ENCODE results near the gene PITPNM2. TPM values are rescaled to one million over a fixed set of nuclear protein-coding genes. Genes with fewer than 3 reads are reported as not detected.

The PITPNM2 gene
- total RNA-seq, 3 donors from 2014 or later = 2.3 to 7.5 (median 2.4) TPM

- H3K27me3 ChIP-seq = no peaks in the 10 kb centered on the region
- intact Hi-C loops (cut with DNase I; ENCODE audit: low total_unique reads) = no loop called here
- DNase-seq (ENCODE audit: low spot score in 2 of 2) = no peak
- no peak overlapping the region for H3K4me3 ChIP-seq
- no peak for TF ChIP-seq CTCF (IDR thresholded peaks at IDR 0.05)
- TF ChIP-seq POLR2A (IDR thresholded peaks at IDR 0.05) = no peak
- no peak for TF ChIP-seq POLR2AphosphoS5 (IDR thresholded peaks at IDR 0.05)
- peak overlapping the region; percentile 21 to 65 for H3K27ac ChIP-seq
- no peaks in the 10 kb centered on the region for H3K4me1 ChIP-seq
- H3K36me3 ChIP-seq = no peaks in the 10 kb centered on the region
- H3K9me3 ChIP-seq = no peaks in the 10 kb centered on the region
Measured at GRCh38 chr12:123143736-123144461, 7.0 kb downstream of the PITPNM2 start.

- Histone ChIP-seq H3K4me1 (no peaks in the 10 kb centered on the region), H3K4me3 (no peak overlapping the region), H3K27me3 (no peaks in the 10 kb centered on the region), H3K36me3 (no peaks in the 10 kb centered on the region), H3K9me3 (no peaks in the 10 kb centered on the region), H3K27ac (peak overlapping the region; percentile 21 to 65)
- DNase-seq (ENCODE audit: low spot score in 2 of 2) = no peak
- TF ChIP-seq POLR2A (IDR thresholded peaks at IDR 0.05) = no peak
- no peak for TF ChIP-seq CTCF (IDR thresholded peaks at IDR 0.05)
- no peak for TF ChIP-seq POLR2AphosphoS5 (IDR thresholded peaks at IDR 0.05)
- intact Hi-C loops (cut with DNase I; ENCODE audit: low total_unique reads) = no loop called here
Measured at GRCh38 chr12:123142921-123143735, 7.8 kb downstream of the PITPNM2 start.

- no peaks in the 10 kb centered on the region for H3K9me3 ChIP-seq
- TF ChIP-seq POLR2A (IDR thresholded peaks at IDR 0.05) = no peak
- TF ChIP-seq POLR2AphosphoS5 (IDR thresholded peaks at IDR 0.05) = no peak
- TF ChIP-seq CTCF (IDR thresholded peaks at IDR 0.05) = no peak
- DNase-seq (ENCODE audit: low spot score in 2 of 2) = no peak
- no peaks in the 10 kb centered on the region for H3K27me3 ChIP-seq
- H3K36me3 ChIP-seq = no peaks in the 10 kb centered on the region
- H3K27ac ChIP-seq = peak overlapping the region in 1 of 2 donors; percentile 62
- no peaks in the 10 kb centered on the region for H3K4me1 ChIP-seq
- intact Hi-C loops (cut with DNase I; ENCODE audit: low total_unique reads) = no loop called here
- H3K4me3 ChIP-seq = no peak overlapping the region
Measured at GRCh38 chr12:123142518-123142840, 8.4 kb downstream of the PITPNM2 start.

GRCh38 chr12:123141615-123142517, 9.0 kb downstream of the PITPNM2 start:
- no peak for DNase-seq (ENCODE audit: low spot score in 2 of 2)
- Histone ChIP-seq H3K9me3 (no peaks in the 10 kb centered on the region), H3K27me3 (no peaks in the 10 kb centered on the region), H3K27ac (peak overlapping the region; percentile 35 to 62), H3K36me3 (no peaks in the 10 kb centered on the region), H3K4me1 (no peaks in the 10 kb centered on the region), H3K4me3 (no peak overlapping the region)
- intact Hi-C loops (cut with DNase I; ENCODE audit: low total_unique reads) = no loop called here
- TF ChIP-seq POLR2AphosphoS5 (IDR thresholded peaks at IDR 0.05) (peak in 1 of 3 donors; percentile 34), POLR2A (IDR thresholded peaks at IDR 0.05) (no peak), CTCF (IDR thresholded peaks at IDR 0.05) (no peak)
